ENCODE data around the gene ZNF664. TPM values are rescaled to one million over a fixed set of nuclear protein-coding genes. Genes with fewer than 3 reads are reported as not detected.

The ZNF664 gene
- total RNA-seq, 4 donors from 2014 or later = 120 to 187 (median 138) TPM

- no peak overlapping the region for H3K4me3 ChIP-seq (replicated peaks in 1 of 3)
- H3K4me1 ChIP-seq = no peaks in the 10 kb centered on the region
- no peak for DNase-seq
- intact Hi-C loops (cut with DNase I) = no loop called here
- H3K36me3 ChIP-seq = no peaks in the 10 kb centered on the region
- WGBS, 2 donors = 71 to 81% methylated on average over 7 of the region's 7 CpGs
- TF ChIP-seq, protein P1, sequence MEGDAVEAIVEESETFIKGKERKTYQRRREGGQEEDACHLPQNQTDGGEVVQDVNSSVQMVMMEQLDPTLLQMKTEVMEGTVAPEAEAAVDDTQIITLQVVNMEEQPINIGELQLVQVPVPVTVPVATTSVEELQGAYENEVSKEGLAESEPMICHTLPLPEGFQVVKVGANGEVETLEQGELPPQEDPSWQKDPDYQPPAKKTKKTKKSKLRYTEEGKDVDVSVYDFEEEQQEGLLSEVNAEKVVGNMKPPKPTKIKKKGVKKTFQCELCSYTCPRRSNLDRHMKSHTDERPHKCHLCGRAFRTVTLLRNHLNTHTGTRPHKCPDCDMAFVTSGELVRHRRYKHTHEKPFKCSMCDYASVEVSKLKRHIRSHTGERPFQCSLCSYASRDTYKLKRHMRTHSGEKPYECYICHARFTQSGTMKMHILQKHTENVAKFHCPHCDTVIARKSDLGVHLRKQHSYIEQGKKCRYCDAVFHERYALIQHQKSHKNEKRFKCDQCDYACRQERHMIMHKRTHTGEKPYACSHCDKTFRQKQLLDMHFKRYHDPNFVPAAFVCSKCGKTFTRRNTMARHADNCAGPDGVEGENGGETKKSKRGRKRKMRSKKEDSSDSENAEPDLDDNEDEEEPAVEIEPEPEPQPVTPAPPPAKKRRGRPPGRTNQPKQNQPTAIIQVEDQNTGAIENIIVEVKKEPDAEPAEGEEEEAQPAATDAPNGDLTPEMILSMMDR (IDR thresholded peaks at IDR 0.05) = no peak
- no peak for TF ChIP-seq POLR2A (IDR thresholded peaks at IDR 0.05)
- H3K9me3 ChIP-seq = no peaks in the 10 kb centered on the region
- no peaks in the 10 kb centered on the region for H3K27me3 ChIP-seq
- H3K27ac ChIP-seq = no peak overlapping the region
These were observed 44.1 kb upstream of the ZNF664 start for GRCh38 chr12:123928897-123929296.

DNA sequence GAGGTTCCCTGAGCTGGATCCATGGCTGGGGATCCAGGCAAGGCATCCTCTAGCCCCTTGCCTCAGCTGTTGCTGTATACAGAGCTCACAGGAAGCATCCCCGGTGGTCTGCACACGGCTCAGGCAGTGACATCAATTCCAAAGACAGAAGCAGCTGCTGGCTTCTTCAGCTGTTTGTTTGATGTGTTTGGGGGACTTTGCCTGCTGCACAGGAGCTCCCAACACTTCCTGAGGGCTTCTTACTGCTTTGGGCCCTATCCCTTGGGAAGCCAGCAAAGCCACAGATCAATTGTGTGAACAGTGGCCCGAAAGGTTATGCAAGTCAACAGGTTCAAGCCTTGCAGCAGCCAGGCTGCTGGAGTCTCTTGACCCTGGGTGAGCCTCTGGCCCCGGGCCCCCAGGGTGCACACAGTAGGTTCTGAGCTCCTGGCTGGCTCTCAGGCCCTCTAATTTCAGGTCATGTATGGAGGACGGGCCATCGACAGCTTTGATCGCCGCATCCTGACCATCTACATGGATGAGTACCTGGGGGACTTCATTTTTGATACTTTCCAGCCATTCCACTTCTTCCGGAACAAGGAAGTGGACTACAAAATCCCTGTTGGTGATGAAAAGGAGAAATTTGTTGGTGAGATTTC is 43.0 kb upstream of the ZNF664 start:
- TF ChIP-seq POLR2A (IDR thresholded peaks at IDR 0.05) = no peak
- no peaks in the 10 kb centered on the region for H3K36me3 ChIP-seq
- 88 to 93% methylated on average over 6 to 9 of the region's 9 CpGs for WGBS, 2 donors
- no peaks in the 10 kb centered on the region for H3K9me3 ChIP-seq
- DNase-seq = no peak
- no peaks in the 10 kb centered on the region for H3K27me3 ChIP-seq
- no peaks in the 10 kb centered on the region for H3K4me1 ChIP-seq
- intact Hi-C loops (cut with DNase I) = no loop called here
- H3K4me3 ChIP-seq (replicated peaks in 1 of 3) = no peak overlapping the region
- no peak overlapping the region for H3K27ac ChIP-seq

DNA sequence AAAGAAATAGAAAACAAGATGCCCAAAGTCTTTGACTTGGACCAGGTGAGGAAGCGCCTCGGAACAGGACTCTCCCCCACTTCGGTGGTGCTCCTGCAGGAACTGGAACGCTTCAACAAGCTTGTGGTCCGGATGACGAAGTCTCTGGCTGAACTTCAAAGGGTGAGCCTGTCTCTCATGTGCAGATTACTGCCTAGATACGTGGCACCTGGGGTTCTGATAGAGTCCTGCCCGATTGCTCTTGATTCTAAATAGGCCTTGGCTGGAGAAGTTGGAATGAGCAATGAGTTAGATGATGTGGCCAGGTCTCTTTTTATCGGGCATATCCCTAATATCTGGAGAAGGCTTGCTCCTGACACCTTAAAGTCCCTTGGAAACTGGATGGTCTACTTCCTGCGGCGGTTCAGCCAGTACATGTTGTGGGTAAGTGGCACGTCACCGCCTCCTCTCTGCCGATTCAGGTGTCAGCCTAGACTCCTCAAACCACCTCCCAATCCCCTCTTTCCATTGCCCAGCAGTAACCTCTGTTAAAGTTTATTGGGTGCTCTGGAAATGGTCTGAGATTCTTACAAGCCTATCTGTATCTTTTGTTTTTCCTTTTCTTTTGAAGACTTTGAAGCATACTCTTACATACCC is 41.2 kb upstream of the ZNF664 start:
- Histone ChIP-seq H3K36me3 (peaks cover 5 to 8% of the 10 kb centered on the region in 2 donors), H3K4me3 (replicated peaks in 1 of 3) (no peak overlapping the region), H3K9me3 (no peaks in the 10 kb centered on the region), H3K27ac (no peak overlapping the region), H3K4me1 (peaks cover 0 to 5% of the 10 kb centered on the region in 2 donors), H3K27me3 (no peaks in the 10 kb centered on the region)
- WGBS, 2 donors = 82 to 90% methylated on average over 10 to 14 of the region's 14 CpGs
- TF ChIP-seq, protein P1 (IDR thresholded peaks at IDR 0.05) = no peak
- TF ChIP-seq POLR2A (IDR thresholded peaks at IDR 0.05) = no peak
- intact Hi-C loops (cut with DNase I) = no loop called here
- DNase-seq = no peak

DNA sequence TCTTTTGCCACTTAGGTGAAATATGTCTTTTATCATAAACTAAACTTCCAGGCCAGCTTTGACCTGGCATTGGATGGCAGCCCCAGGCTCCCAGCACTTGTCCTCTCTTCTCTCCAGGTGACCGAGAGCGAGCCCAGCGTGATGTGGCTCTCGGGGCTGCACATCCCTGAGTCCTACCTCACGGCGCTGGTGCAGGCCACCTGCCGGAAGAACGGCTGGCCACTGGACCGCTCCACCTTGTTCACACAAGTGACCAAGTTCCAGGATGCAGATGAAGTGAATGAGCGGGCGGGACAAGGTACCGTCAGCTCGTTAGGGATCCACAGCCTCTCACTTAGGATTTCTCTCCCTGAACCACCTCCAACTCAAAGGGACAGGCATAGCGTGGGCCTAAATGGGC is 39.8 kb upstream of the ZNF664 start:
- H3K27me3 ChIP-seq = no peaks in the 10 kb centered on the region
- H3K9me3 ChIP-seq = no peaks in the 10 kb centered on the region
- WGBS, 2 donors = 95 to 97% methylated on average over 12 to 14 of the region's 14 CpGs
- intact Hi-C loops (cut with DNase I) = no loop called here
- DNase-seq = no peak
- peaks cover 6 to 13% of the 10 kb centered on the region in 2 donors for H3K36me3 ChIP-seq
- H3K27ac ChIP-seq = no peak overlapping the region
- peaks cover 0 to 18% of the 10 kb centered on the region in 2 donors for H3K4me1 ChIP-seq
- no peak overlapping the region for H3K4me3 ChIP-seq (replicated peaks in 1 of 3)
- no peak for TF ChIP-seq POLR2A (IDR thresholded peaks at IDR 0.05)
- TF ChIP-seq, protein P1 (IDR thresholded peaks at IDR 0.05) = no peak

- peaks cover 6 to 13% of the 10 kb centered on the region in 2 donors for H3K36me3 ChIP-seq
- intact Hi-C loops (cut with DNase I) = no loop called here
- peaks cover 0 to 24% of the 10 kb centered on the region in 2 donors for H3K4me1 ChIP-seq
- no peak overlapping the region for H3K4me3 ChIP-seq (replicated peaks in 1 of 3)
- H3K27ac ChIP-seq = no peak overlapping the region
- DNase-seq = no peak
- no peaks in the 10 kb centered on the region for H3K9me3 ChIP-seq
- H3K27me3 ChIP-seq = no peaks in the 10 kb centered on the region
- no peak for TF ChIP-seq POLR2A (IDR thresholded peaks at IDR 0.05)
- TF ChIP-seq, protein P1 (IDR thresholded peaks at IDR 0.05) = no peak
- 79 to 98% methylated on average over 6 to 7 of the region's 11 CpGs for WGBS, 2 donors
These were observed 38.9 kb upstream of the ZNF664 start for GRCh38 chr12:123934016-123934620.

All from thyroid gland (tissue), 4 donors.